22Rv1 (cell line): ENCODE data around the gene MBD2.

Source experiments
- ZFX ChIP-seq: fragments of 450-650 bp; IDR thresholded peaks from 2 replicates; pipeline ENCODE4 v1.6.1; 2017; ENCODE audit warnings: antibody characterized with exemption, borderline replicate concordance
- TF ChIP-seq, protein P1 (sequence below): fragments of 450-650 bp; IDR thresholded peaks from 2 replicates; pipeline ENCODE4 v1.5.1; 2017; ENCODE audit warnings: mild to moderate bottlenecking

DNA sequence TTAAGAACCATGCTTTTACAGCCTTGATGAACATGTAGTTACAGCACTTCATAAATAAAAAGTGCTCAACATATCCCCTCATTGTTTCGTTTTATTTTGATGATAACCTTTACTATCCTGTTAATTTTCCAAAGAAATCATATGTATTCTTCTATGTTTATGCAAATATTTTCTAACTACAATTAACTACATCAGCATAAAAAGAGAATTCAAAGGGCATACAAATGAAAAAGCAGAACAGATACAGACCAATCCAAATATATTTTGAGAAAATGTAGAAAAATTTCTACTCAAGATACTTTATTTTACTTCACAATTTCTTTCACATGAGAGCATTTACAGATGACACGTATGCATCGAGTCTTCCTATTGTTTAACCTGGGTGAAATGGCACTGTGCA, 69.1 kb downstream of the MBD2 start:
- TF ChIP-seq, protein P1, sequence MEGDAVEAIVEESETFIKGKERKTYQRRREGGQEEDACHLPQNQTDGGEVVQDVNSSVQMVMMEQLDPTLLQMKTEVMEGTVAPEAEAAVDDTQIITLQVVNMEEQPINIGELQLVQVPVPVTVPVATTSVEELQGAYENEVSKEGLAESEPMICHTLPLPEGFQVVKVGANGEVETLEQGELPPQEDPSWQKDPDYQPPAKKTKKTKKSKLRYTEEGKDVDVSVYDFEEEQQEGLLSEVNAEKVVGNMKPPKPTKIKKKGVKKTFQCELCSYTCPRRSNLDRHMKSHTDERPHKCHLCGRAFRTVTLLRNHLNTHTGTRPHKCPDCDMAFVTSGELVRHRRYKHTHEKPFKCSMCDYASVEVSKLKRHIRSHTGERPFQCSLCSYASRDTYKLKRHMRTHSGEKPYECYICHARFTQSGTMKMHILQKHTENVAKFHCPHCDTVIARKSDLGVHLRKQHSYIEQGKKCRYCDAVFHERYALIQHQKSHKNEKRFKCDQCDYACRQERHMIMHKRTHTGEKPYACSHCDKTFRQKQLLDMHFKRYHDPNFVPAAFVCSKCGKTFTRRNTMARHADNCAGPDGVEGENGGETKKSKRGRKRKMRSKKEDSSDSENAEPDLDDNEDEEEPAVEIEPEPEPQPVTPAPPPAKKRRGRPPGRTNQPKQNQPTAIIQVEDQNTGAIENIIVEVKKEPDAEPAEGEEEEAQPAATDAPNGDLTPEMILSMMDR: no peak
- TF ChIP-seq ZFX: no peak
